ENCODE measurements around the gene UROD.
A peak's percentile ranks its signal among the peaks of the same experiment; 100 is the strongest.

The UROD gene

DNA sequence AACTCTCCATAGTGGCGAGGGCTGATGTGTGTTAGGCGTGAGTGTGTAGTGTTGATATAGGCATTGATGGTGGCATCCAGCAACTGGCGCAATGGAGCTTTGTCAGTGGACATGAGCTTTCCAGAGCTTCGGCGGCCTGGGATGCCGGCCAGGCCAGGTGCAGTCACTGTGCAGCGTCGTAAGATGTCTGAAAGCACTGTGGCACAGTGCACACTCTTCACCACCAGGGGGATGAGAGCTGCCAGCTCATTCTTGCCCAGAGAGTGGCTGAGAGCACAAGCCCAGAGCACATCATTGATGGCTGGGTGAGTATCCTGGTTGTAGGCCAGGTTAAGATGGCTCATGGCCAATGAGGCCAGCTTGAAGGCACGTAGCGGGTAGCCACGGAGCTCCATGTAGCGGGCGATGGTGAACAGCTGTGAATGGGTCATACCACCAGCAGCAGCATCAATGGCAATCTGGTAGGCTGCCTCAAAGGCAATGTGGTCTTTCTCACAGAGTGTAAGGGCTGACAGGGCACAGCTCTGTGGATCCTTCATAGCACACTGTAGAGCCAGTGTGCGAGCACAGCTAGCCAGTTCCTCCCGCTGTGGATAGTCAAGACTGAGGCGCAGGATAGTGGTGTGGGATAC, 6.7 kb downstream of the UROD start:
- Histone ChIP-seq H4K20me1 (ENCODE audit: insufficient read depth, low read length) (no peaks in the 10 kb centered on the region), H3K4me2 (ENCODE audit: low read length) (peak overlapping the region; percentile 39), H3K36me3 (replicated peaks; ENCODE audit: low read depth, low read length) (no peaks in the 10 kb centered on the region), H3K4me3 (ENCODE audit: low read length) (no peak overlapping the region), H3K4me1 (ENCODE audit: low read length) (peaks cover 6% of the 10 kb centered on the region), H3K27ac (ENCODE audit: low read length) (no peak overlapping the region), H3K9ac (ENCODE audit: low read length) (no peak overlapping the region), H3K27me3 (ENCODE audit: low read depth, low read length) (no peaks in the 10 kb centered on the region), H3K9me3 (ENCODE audit: insufficient read depth, low read length) (no peaks in the 10 kb centered on the region), H2AFZ (ENCODE audit: low read depth, low read length) (no peak overlapping the region), H3K79me2 (ENCODE audit: low read length) (no peaks in the 10 kb centered on the region)
- TF ChIP-seq, protein P1, sequence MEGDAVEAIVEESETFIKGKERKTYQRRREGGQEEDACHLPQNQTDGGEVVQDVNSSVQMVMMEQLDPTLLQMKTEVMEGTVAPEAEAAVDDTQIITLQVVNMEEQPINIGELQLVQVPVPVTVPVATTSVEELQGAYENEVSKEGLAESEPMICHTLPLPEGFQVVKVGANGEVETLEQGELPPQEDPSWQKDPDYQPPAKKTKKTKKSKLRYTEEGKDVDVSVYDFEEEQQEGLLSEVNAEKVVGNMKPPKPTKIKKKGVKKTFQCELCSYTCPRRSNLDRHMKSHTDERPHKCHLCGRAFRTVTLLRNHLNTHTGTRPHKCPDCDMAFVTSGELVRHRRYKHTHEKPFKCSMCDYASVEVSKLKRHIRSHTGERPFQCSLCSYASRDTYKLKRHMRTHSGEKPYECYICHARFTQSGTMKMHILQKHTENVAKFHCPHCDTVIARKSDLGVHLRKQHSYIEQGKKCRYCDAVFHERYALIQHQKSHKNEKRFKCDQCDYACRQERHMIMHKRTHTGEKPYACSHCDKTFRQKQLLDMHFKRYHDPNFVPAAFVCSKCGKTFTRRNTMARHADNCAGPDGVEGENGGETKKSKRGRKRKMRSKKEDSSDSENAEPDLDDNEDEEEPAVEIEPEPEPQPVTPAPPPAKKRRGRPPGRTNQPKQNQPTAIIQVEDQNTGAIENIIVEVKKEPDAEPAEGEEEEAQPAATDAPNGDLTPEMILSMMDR (IDR thresholded peaks at IDR 0.05; ENCODE audit: low read depth, low read length), result peak; percentile 60
- no peak for TF ChIP-seq EZH2phosphoT487 (IDR thresholded peaks at IDR 0.05; ENCODE audit: low read depth)

DNA sequence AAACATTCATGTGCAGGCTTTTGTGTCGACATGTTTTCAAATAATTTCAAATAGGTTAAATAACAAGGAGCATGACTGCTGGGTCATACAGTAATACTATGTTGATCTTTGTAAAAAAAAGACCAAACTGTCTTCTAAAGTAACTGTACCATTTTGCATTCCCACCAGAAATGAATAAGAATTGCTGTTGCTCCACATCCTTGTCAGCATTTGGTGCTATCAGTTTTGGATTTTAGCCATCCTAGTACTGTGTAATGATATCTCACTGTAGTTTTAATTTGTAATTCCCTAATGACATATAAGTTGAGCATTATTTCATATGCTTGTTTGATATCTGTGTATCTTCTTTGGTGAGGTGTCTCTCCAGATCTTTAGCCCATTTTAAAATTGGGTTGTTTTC, 11.6 kb downstream of the UROD start:
- H4K20me1 ChIP-seq (ENCODE audit: insufficient read depth, low read length), result no peaks in the 10 kb centered on the region
- H3K36me3 ChIP-seq (replicated peaks; ENCODE audit: low read depth, low read length), result no peaks in the 10 kb centered on the region

DNA sequence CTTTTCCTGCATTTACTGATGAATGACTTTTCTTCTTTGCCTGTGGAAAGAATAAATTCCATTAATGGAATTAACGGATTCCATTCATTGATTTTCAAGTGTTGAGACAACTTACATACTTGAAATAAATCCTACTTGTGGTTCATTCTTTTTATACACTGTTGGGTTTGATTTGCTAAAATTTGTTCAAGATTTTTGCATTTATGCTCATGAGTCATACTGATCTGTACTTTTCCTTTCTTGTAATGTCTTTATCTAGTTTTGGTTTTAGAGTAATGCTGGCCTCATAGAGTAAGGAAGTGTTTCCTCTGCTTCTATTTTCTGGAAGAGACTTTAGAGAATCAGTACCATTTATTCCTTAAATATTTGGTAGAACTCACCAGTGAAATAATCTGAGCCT, 14.4 kb downstream of the UROD start:
- Histone ChIP-seq H3K9me3 (ENCODE audit: insufficient read depth, low read length) (no peaks in the 10 kb centered on the region), H3K27ac (ENCODE audit: low read length) (no peak overlapping the region), H3K4me2 (ENCODE audit: low read length) (no peak overlapping the region), H3K36me3 (replicated peaks; ENCODE audit: low read depth, low read length) (no peaks in the 10 kb centered on the region), H3K79me2 (ENCODE audit: low read length) (no peaks in the 10 kb centered on the region), H3K9ac (ENCODE audit: low read length) (no peak overlapping the region), H3K4me1 (ENCODE audit: low read length) (no peaks in the 10 kb centered on the region), H3K27me3 (ENCODE audit: low read depth, low read length) (peaks cover 5% of the 10 kb centered on the region; the same call in 1 of the 2 replicates), H3K4me3 (ENCODE audit: low read length) (no peak overlapping the region), H4K20me1 (ENCODE audit: insufficient read depth, low read length) (no peaks in the 10 kb centered on the region), H2AFZ (ENCODE audit: low read depth, low read length) (no peak overlapping the region)
- TF ChIP-seq, protein P1 (IDR thresholded peaks at IDR 0.05; ENCODE audit: low read depth, low read length), result no peak
- TF ChIP-seq EZH2phosphoT487 (IDR thresholded peaks at IDR 0.05; ENCODE audit: low read depth), result no peak

More for the DNA sequence above, 11.6 kb downstream of the UROD start:
- Histone ChIP-seq H3K4me2 (ENCODE audit: low read length) (no peak overlapping the region), H3K4me1 (ENCODE audit: low read length) (no peaks in the 10 kb centered on the region), H3K79me2 (ENCODE audit: low read length) (no peaks in the 10 kb centered on the region), H3K4me3 (ENCODE audit: low read length) (no peak overlapping the region), H3K9ac (ENCODE audit: low read length) (no peak overlapping the region), H2AFZ (ENCODE audit: low read depth, low read length) (no peak overlapping the region), H3K9me3 (ENCODE audit: insufficient read depth, low read length) (no peaks in the 10 kb centered on the region), H3K27me3 (ENCODE audit: low read depth, low read length) (peaks cover 5% of the 10 kb centered on the region; the same call in 1 of the 2 replicates), H3K27ac (ENCODE audit: low read length) (no peak overlapping the region)
- TF ChIP-seq, protein P1 (IDR thresholded peaks at IDR 0.05; ENCODE audit: low read depth, low read length), result no peak
- no peak for TF ChIP-seq EZH2phosphoT487 (IDR thresholded peaks at IDR 0.05; ENCODE audit: low read depth)

DNA sequence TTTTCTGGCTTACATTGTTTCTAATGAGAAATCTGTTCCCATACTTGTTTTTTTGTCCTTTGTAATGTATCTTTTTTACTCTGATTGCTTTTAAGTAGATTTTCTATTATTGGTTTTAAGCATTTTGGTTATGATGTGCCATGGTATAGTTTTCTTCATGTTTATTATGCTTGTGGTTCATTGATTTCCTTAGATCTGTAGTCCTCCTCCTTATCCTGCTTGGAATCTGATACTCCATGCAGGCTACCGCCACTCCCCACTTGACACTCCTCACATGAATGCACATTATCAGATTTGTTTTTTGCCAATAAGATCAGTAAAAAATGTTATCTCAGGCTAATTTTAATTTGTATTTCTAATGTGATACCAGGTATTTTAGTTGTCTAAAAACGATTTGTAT, 20.8 kb downstream of the UROD start:
- H3K36me3 ChIP-seq (replicated peaks; ENCODE audit: low read depth, low read length), result no peaks in the 10 kb centered on the region
- TF ChIP-seq EZH2phosphoT487 (IDR thresholded peaks at IDR 0.05; ENCODE audit: low read depth), result no peak
- TF ChIP-seq, protein P1 (IDR thresholded peaks at IDR 0.05; ENCODE audit: low read depth, low read length), result no peak

More for the DNA sequence above, 20.8 kb downstream of the UROD start:
- no peak overlapping the region for H3K4me3 ChIP-seq (ENCODE audit: low read length)
- no peak overlapping the region for H3K9ac ChIP-seq (ENCODE audit: low read length)
- no peaks in the 10 kb centered on the region for H4K20me1 ChIP-seq (ENCODE audit: insufficient read depth, low read length)
- no peak overlapping the region for H2AFZ ChIP-seq (ENCODE audit: low read depth, low read length)
- H3K27me3 ChIP-seq (ENCODE audit: low read depth, low read length), result no peaks in the 10 kb centered on the region
- H3K4me1 ChIP-seq (ENCODE audit: low read length), result peaks cover 9% of the 10 kb centered on the region; the same call in 1 of the 2 replicates
- no peak overlapping the region for H3K27ac ChIP-seq (ENCODE audit: low read length)
- H3K9me3 ChIP-seq (ENCODE audit: insufficient read depth, low read length), result no peaks in the 10 kb centered on the region
- no peaks in the 10 kb centered on the region for H3K79me2 ChIP-seq (ENCODE audit: low read length)
- H3K4me2 ChIP-seq (ENCODE audit: low read length), result no peak overlapping the region

Data from OCI-LY3 (cell line).